ENCODE data around the gene PTPRS. TPM values are rescaled to one million over a fixed set of nuclear protein-coding genes. Genes with fewer than 3 reads are reported as not detected.

Gene PTPRS
- total and polyA plus RNA-seq, 2 of the 8 experiments (the other 6 are each of a cell fraction or from before 2014, with no cell fraction given) = 96.8 to 223 TPM

DNA sequence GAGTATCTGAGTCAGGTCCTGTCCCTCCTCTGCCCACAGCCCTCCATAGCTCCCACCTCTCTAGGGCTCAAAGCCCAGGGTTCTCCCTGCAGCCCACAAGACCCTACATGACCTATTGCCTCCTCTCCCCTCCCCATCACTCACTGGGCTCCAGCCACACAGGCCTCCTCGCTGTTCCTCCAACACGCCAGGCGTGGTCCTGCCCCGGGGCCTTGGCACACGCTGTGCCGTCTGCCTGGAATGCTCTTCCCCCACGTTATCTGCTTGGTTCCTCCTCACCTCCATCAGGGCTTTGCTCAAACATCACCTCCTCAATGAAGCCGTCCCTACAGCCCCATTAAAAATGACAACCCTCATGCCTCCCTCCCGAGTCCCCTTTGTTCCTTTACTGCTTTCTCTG lies 21.1 kb downstream of the PTPRS start:
- H4K8ac ChIP-seq (ENCODE audit: extremely low read depth, insufficient read depth, low read length) = no peak overlapping the region
- H2BK15ac ChIP-seq (ENCODE audit: low read length) = no peak overlapping the region
- H3K27me3 ChIP-seq (replicated peaks in 1 of 4; ENCODE audit: control insufficient read depth in 3 of 4, extremely low read depth in 1 of 4, insufficient read depth in 3 of 4, low read length in 3 of 4) = no peaks in the 10 kb centered on the region
- H2BK5ac ChIP-seq (ENCODE audit: low read depth, low read length) = no peak overlapping the region
- no peak overlapping the region for H2BK20ac ChIP-seq (ENCODE audit: low read length)
- no peak overlapping the region for H3K9ac ChIP-seq (replicated peaks in 1 of 4; ENCODE audit: extremely low read depth in 1 of 4, low read depth in 3 of 4, low read length in 3 of 4)
- FAIRE-seq (no peak), DNase-seq (ENCODE audit: low read depth in 1 of 2, low spot score in 2 of 2) (no peak)
- no peak overlapping the region for H2BK12ac ChIP-seq (ENCODE audit: low read depth, low read length)
- H3K4me3 ChIP-seq (ENCODE audit: extremely low read depth in 1 of 4, insufficient read depth in 2 of 4, low read depth in 3 of 4, low read length in 4 of 4) = no peak overlapping the region
- POLR2A ChIA-PET (ENCODE audit: partially characterized antibody) = interaction anchor here (2.4 kb wide), 1 partner anchor 10 kb away, joined by 7 read pairs; no protein-coding TSS in a partner anchor
- WGBS, 2 experiments (ENCODE audit: extremely low coverage in 1 of 2, insufficient coverage in 1 of 2, insufficient read length in 1 of 2, insufficient replicate concordance in 2 of 2, low coverage in 1 of 2, low lambda C conversion rate in 2 of 2, missing lambda C conversion rate in 1 of 2) = 93% methylated on average over 9 of the region's 9 CpGs; no CpG with 5 or more reads in 1 of the 2 experiments
- peaks cover under 1 to 4% (median under 1%) of the 10 kb centered on the region in 4 experiments; a peak in 3 of 8 replicates for H3K36me3 ChIP-seq (ENCODE audit: control insufficient read depth in 2 of 4, insufficient read depth in 4 of 4, low read length in 3 of 4)
- peaks cover 2% of the 10 kb centered on the region; the same call in 1 of the 2 replicates for H3K23me2 ChIP-seq (ENCODE audit: low read depth, low read length)
- no peak overlapping the region for H2AFZ ChIP-seq (ENCODE audit: low read length)
- no peaks in the 10 kb centered on the region for H3K9me3 ChIP-seq (ENCODE audit: insufficient read depth in 2 of 2, low read depth in 1 of 2, low read length in 1 of 2)
- no peak overlapping the region for H3K27ac ChIP-seq (ENCODE audit: low read depth, low read length)
- H3K79me1 ChIP-seq (ENCODE audit: low read depth, low read length) = peaks cover 22% of the 10 kb centered on the region
- no peak overlapping the region for H3K4me2 ChIP-seq (ENCODE audit: insufficient read depth in 1 of 2, low read depth in 2 of 2, low read length in 2 of 2)
- H3K23ac ChIP-seq (ENCODE audit: insufficient read length) = no peak overlapping the region
- no peak overlapping the region for H3K56ac ChIP-seq (replicated peaks; ENCODE audit: insufficient read length, low read depth, low read length)
- no peak overlapping the region for H3K4ac ChIP-seq (replicated peaks; ENCODE audit: insufficient read length, low read depth, low read length)
- no peak overlapping the region for H3K14ac ChIP-seq (ENCODE audit: insufficient read length)
- CTCF ChIA-PET (ENCODE audit: partially characterized antibody) = interaction anchor here (1.1 to 1.3 kb wide), 4 partner anchors 17 to 165 kb away, joined by 3 to 4 read pairs (median 3); no protein-coding TSS in a partner anchor
- no peak overlapping the region for H2AK5ac ChIP-seq (ENCODE audit: low read depth, low read length)
- peaks cover 37 to 48% of the 10 kb centered on the region in 2 experiments for H4K20me1 ChIP-seq (replicated peaks in 1 of 2; ENCODE audit: control insufficient read depth in 1 of 2, insufficient read depth in 2 of 2, low read length in 2 of 2)
- no peak overlapping the region for H3K18ac ChIP-seq (ENCODE audit: extremely low read depth, low read length)
- no peak overlapping the region for H4K91ac ChIP-seq (replicated peaks; ENCODE audit: insufficient read length, low read length)
- H2BK120ac ChIP-seq (replicated peaks; ENCODE audit: low read depth, low read length) = no peak overlapping the region
- H3K79me2 ChIP-seq (ENCODE audit: control insufficient read depth in 1 of 2, insufficient read depth in 2 of 2, low read length in 2 of 2) = peaks cover 3 to 82% of the 10 kb centered on the region in 2 experiments; a peak in 3 of 4 replicates
- peaks cover 0 to 2% (median 0%) of the 10 kb centered on the region in 4 experiments; a peak in 2 of 7 replicates for H3K4me1 ChIP-seq (replicated peaks in 1 of 4; ENCODE audit: control insufficient read depth in 3 of 4, insufficient read depth in 4 of 4, low read length in 3 of 4)
- H4K5ac ChIP-seq (ENCODE audit: insufficient read length, low read depth, low read length) = no peak overlapping the region
- TF ChIP-seq SIX5 (IDR thresholded peaks at IDR 0.05; ENCODE audit: low read depth, low read length) = no peak

All from H1 (cell line).